Diencephalon (tissue), 1 donor: Measurements from ENCODE around the gene PDE6D. TPM values are rescaled to one million over a fixed set of nuclear protein-coding genes. Genes with fewer than 3 reads are reported as not detected.

Experiments
- small RNA-seq: library from RNA; depleted of rRNA; stranded (forward); fragments of <200 nt; gene quantifications from one replicate; pipeline ENCODE3, GENCODE V24; 2014
- total RNA-seq: library from RNA; depleted of rRNA; stranded (reverse); fragments of >200 nt; gene quantifications from one replicate; pipeline ENCODE4 v1.2.3, GENCODE V29; 2014

PDE6D gene
- 43.8 TPM for total RNA-seq

DNA sequence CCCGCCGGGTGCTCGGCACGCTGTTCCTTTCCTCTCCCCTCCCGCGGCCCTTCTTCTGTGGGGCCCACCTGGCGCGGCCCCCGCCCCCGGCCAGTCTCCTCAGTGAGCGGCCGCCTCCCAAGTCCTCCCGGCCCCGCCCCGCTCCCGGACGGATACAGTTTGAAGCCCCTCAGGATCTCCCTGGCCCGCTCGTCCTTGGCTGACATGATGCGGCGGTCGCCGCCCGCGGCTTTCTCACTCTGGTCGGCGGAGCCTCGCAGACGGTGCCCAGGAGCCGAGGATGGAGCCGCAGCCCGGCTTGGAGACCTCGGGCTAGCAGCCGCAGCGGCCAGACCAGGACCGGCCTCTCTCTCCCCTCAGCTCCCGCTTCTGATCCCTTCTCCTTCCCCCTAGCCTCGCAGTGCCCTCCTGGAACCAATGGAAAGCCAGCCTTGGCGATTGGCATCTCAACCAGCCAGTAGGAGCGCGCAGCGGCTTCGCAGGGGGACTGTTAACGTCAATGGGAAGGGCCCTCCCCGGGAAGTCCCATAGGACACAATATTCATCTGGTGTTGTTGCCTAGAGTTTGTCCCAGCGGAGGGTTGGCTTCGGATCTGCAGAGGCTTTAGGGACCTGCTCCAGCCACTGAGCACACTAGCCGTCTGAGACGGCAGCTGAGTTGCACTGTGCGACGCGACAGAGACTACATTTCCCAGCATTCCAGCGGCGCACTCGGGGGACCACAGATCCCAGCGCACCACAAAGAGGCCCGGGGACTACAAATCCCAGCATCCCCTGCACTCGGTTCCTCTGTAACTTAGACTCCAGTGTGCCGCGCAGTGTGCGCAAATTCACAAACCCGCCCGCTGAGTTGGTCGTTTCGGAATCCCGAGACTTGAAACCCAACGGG lies at the start of gene PDE6D:
TSS of gene PDE6D (minus strand) at position 374 of the 889 bp plus-strand sequence. CDS start at position 206, 168 bp downstream.

DNA sequence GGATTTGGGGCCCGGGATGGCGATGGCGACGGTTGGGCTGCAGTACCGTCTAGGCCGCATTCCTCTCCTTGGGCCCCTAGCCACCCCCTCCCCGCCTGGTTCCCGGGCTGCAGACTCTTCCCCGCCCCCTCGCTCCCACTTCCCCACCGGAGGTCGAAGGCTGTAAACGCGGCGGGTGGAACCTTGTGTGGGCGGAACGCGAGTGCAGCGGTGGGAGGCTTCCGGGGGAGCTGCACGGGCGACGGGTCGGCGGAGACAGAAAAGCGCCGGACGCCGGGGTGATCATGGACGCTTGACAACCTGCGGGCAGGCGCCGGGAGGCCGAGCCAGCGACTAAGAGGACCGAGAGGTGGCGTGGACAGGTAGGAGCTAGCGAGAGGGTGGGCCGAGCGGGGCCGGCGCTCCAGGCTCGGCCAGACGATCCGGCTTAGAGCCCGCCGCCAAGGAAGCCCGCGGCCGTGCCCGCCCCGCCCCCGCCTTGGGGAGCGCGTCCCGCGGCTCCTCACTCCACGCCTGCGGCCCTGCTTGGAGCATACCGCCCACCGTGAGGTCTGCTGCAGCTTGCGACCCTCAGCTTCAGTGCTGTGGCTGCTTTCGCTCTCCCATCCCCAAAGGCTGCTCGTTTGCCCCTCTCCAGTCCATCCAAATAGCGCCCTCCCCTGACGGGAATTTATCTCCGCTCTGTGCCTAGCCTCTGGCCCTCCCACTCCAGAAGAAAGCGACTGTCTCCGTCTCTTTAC lies 5.3 kb upstream of the PDE6D start, which contains the start of gene COPS7B:
TSS of gene COPS7B (plus strand) at position 269 of the 740 bp plus-strand sequence. CDS start 2,126 bp downstream, outside the sequence.

DNA sequence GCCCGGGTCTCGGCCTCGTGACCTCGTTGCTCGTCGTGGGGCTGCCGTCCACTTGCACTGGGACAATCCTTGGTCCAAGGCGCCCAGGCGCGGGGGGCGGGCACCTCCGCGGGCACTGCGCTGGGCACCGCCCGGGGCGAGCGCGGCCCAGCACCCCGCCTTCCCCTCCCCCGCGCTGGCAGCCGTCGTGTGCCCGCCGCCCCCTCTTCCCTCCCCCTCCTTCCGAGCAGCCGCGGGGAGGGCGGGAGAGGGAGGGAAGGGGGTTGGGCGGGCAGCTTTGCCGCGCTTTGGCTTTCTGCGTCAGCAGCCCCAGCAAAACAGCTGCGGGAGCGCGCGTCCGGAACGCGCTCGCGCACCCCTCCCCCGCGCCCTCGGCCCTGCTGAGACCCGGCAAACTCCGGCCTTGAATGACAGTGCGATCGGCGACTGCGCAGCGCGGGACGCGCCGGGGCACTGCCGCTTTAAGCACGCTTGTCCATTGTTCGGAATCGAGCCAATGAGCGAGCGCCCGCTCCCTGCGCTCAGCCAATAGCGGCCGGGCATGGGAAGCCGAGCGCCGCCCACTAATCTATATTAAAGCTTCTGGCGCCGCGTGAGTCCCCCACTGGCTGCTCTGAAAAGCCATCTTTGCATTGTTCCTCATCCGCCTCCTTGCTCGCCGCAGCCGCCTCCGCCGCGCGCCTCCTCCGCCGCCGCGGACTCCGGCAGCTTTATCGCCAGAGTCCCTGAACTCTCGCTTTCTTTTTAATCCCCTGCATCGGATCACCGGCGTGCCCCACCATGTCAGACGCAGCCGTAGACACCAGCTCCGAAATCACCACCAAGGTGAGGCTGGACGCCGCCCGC lies 72.9 kb downstream of the PDE6D start, which contains the start of gene PTMA:
TSS of gene PTMA (plus strand) at position 599 of the 846 bp plus-strand sequence. CDS start at position 781, 182 bp downstream.

Small RNA genes within 50 kb of the gene (small RNA-seq; reads per million reads assigned to genes)
- gene AC073476.4 (not detected), gene RF00015 (not detected)

Other genes starting within 250 kb of the PDE6D start
- not detected for gene TEX44, start 188.4 kb downstream of the PDE6D start, total RNA-seq
- gene PTMA, start 72.8 kb downstream of the PDE6D start, total RNA-seq, result 591 TPM
- 27.7 TPM for gene COPS7B, start 5.2 kb upstream of the PDE6D start, total RNA-seq
- 4.4 TPM for gene NPPC, start 145.1 kb upstream of the PDE6D start, total RNA-seq
- 48.4 TPM for gene DIS3L2, start 180.4 kb upstream of the PDE6D start, total RNA-seq